ENCODE data around the gene C16orf89.
"Not testable (repeated sequence)": the region's sequence is repeated elsewhere in the genome, so short reads cannot be mapped to it uniquely, and the experiment has no call there.

- TF ChIP-seq EZH2 (IDR thresholded peaks at IDR 0.05; ENCODE audit: insufficient read depth, low read length); CTCF (IDR thresholded peaks at IDR 0.05; ENCODE audit: insufficient read depth, low read depth, low read length): not testable (repeated sequence)
Observed at GRCh38 chr16:5095145-5095830, 29.5 kb upstream of the C16orf89 start.
